HG02938 (cell line): Measurements from ENCODE around the gene COL17A1.

ENCODE experiments used
- ATAC-seq: cut with Tn5 transposase; IDR thresholded peaks from one replicate; pipeline ENCODE4 v1.9.1; 2021; ENCODE audit warnings: mild to moderate bottlenecking, moderate library complexity; ENCODE audit not compliant: unreplicated experiment

The COL17A1 gene

DNA sequence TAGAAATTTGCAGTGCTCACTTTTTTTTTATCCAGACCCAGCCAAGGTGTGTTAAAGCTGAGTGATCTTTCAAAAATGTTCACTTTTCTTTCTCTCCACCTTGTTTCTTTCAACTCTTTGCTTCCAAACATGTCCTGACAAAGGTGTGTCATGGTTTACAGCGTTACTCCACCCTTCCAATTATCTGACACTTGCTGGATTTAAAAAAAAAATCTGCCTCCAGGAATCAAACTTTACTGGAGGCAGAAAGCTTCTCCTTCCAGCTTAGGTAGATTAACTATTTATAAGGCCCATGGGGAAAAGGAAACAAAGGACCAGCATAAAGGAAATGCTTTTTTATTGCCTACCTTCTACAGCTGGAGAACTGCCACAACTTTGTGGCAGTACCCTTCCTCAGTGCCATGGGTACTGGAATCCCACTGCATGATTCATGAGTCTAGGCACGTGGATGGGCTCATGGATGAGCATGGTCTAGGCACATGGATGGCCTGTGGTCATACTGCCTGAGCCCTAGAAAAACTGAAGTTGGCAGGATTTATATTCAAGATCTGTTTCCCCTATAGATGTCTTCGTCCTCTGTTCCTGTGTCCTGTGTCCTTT lies at the start of gene COL17A1:
TSS of gene COL17A1 (minus strand) at position 80 of the 600 bp plus-strand sequence. CDS start 5,207 bp downstream, outside the sequence.
- no peak for ATAC-seq

- ATAC-seq = no peak
These were observed 44.4 kb upstream of the COL17A1 start for GRCh38 chr10:104130041-104130440.

DNA sequence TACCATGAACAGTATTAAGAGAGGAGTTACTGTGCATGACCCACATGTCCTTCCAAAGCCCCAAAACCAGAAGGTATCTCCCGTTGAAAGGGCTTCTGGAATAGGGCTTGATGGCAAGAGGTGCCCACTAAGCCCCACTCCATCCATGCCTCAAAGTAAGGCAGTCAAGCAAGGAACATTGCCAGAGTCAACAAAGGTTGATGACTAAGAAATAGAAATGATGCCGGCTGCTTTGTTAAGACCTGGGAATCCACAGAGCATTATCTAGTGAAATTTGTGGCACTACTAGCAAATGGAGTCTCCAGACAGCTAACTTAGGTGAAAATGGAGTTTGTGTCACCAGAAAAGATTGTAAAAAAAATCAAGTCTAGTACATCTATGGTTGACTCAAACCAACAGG lies 42.5 kb upstream of the COL17A1 start:
- ATAC-seq = no peak

- no peak for ATAC-seq
These were observed 41.7 kb upstream of the COL17A1 start for GRCh38 chr10:104127411-104127810.

DNA sequence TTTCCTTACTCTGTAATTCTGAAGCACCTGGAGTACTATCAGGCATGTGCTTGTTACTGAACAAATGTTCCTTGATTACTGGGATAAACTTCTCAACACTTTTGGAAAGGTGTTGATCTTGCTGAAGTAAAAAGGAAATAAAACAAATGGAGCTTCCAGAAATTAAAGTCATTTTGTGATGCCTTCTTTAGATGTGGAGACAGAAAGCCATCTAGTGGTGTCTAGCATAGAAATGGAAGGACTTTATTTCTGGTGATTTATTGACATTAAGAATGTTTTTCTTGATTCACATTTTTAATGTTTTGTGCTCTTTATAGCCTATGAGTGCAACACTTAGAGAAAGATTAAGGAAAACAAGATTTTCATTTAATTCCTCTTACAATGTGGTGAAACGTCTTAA lies 37.7 kb upstream of the COL17A1 start:
- ATAC-seq = no peak

GRCh38 chr10:104122225-104123107 lies 36.8 kb upstream of the COL17A1 start:
- ATAC-seq = peak; percentile 3

DNA sequence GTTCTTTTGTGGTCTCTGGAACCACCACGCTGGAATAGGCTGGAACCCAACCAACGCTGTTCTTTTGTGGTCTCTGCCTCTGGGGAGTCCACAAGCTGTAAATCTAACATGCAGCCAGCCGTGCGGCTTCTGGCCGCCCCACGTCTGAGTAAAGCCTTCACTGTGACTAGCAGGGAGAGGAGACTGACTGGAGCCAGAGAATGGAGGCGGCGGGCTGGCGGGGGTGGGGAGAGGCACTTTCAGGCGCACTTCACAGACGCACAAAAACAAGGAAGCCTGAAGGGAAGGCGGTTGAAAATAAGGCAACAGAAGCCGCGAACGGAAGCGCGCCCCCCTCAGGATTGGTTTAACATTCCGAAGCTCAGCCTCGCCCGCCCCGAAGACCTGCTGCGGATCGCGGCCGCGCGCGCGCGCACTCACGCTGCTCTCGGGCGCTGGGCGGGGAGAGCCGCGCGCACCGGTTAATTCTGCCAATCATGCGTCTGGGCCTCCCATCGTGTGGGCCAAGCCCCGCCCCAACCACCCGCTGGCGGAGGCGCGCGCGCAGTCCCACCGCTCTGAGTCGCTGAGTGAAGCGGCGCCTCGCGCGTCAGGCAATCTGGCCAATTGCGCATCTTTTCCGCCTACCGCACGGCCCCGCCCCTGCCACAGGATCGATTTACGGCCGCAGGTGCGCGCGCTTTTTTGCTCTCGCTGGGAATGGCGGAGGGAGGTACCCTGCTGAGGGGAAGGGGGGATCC lies 36.0 kb upstream of the COL17A1 start, which contains the start of gene SFR1:
TSS of gene SFR1 (plus strand) at position 687 of the 740 bp plus-strand sequence. CDS start at position 700, 13 bp downstream.
- ATAC-seq = peak; percentile 80

DNA sequence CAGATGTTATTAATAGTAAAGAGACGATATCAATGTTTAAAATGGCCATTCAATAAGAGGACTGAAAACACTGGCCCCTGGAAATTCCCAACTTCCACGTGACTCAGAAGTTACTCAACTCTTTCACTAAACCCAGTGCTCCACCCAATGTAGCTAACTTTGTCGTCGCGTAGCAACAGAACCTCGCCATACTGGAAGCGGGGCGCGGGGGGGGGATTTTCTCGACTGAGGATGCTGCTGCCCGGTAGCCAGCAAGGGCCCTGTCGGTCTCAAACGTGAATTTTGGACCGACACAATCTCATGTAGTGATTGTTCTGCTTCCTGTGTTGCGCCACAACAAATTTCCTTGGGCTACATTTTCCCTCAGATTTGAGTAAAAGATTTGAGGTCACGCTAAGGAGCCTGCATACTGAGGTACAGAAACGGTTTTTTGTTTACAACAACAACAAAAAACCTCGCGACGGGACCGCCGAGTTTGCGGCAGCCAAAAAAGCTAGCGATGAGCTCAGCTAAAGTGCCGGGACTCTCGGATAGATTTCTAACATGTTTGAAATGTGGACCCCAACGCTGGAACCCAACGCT lies 35.3 kb upstream of the COL17A1 start:
- ATAC-seq = peak; percentile 46

- no peak for ATAC-seq
These were observed 34.8 kb upstream of the COL17A1 start for GRCh38 chr10:104120512-104120902.

GRCh38 chr10:104119996-104120395 lies 34.3 kb upstream of the COL17A1 start:
- no peak for ATAC-seq

- ATAC-seq = no peak
These were observed 32.2 kb upstream of the COL17A1 start for GRCh38 chr10:104117839-104118323.

DNA sequence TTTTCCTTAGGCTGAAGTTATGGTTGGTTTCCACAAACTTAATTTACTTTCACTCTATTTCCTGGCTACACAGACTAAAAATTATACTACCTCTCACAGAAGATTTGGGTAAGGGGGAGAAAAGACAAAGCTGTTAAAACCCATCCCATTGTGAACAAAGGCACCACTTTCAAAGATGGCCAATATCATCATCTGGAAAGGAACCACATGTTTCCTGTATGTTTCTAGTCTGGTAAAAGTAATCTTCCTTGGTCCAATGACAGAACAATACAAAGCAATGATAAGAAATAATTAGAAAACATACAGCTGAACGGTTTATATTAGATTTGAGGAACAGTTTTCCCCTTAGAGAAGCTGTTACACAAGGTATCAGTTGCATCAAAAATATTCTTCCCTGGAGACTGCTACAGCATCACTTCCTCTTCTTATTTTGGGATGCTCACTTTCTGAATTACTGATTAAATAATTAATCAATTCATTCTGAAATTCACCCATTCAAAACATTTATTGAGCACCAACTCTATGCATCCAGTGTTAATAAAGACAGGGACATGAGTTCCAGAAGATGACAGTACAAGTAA lies 27.8 kb upstream of the COL17A1 start:
- ATAC-seq = no peak

DNA sequence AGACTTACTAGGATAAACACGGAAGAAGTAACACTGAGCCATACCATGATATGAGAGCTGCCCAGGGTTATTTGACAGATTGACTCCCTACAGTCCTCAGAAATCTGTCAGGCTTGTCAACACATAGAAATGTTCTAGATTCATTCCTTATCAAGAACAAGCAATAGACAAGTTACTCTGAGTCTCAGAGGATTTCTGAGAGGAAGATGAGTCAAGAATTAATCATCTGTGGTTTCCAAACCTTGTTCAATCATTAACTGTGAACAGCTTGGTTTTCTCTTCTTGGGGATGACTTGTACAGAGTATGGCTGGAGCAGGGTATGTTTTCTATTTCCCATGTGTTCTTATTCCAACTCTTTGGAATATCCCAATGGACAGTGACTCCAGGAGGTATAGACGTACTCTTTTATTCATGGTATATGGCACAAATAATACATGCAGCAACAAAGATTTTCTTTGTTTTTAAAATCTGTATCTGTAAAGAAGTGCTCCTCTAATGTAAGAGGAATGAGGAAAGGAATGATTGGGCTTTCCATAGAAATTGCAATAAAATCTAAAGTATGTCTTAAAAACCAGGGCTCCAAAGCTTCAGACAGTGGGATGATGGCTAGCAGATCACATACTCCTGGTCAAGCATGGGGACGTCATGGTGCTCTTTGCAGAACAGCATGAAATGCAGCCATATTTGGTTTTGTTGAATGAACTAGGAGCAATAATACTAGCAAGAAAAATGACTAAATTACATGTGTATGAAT lies 24.4 kb upstream of the COL17A1 start:
- ATAC-seq = peak; percentile 85

DNA sequence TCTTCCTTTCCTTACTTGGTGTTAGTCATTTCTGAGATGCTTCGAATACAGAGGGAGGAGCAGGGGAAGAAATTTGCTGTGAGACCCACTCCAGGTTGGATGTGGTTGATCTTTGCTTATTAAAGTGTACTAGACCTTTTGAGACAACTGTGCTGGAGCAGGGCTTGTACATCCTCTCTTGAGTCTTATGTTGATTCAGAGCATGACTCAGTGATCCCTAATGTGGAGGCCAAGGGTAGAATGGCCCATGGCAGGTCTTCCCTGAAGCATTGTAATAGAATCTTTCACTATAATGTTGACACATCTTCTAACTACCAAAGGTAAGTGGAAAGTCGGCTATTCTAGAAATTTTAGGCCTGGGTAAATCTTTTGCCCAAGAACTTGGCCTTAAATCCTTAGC lies 19.2 kb upstream of the COL17A1 start:
- no peak for ATAC-seq

DNA sequence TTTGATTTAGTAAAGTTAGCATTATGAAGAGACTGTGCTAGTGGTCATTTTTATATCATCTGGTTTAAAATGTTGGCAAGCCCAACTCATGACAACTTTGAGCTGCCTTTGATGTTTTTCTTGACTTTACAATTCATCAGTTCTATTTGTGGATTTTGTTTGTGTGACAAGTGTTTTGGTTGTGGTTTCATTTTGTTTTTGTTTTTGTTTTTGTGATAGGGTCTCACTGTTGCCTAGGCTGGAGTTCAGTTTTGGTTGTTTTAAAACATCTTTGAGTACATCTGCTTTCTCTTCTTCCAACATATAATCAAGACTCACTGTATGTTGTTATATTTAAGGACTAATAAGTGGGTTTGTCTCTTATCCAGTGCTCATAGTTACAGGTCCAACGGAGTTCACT lies 18.7 kb upstream of the COL17A1 start:
- ATAC-seq = no peak

DNA sequence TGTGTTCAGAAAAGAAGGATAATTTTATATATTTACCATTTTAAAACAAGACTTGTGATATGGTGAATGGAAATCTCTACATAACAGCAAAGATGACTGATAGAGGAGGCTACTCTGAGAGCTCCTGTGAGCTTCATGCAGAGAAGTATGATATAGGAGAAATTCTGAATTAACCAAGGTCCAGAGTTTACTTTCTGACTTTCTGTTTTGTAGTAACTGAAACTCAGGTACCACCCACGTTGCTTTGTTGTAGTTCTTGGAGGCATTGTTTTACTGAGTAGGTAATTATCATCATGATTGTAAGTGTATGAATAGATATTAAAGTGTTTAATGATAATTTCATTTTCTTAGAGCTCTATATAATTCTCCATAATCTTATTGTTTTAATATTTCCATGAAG lies 18.3 kb upstream of the COL17A1 start:
- peak; percentile 52 for ATAC-seq

- no peak for ATAC-seq
These were observed 16.2 kb upstream of the COL17A1 start for GRCh38 chr10:104101902-104102301.

DNA sequence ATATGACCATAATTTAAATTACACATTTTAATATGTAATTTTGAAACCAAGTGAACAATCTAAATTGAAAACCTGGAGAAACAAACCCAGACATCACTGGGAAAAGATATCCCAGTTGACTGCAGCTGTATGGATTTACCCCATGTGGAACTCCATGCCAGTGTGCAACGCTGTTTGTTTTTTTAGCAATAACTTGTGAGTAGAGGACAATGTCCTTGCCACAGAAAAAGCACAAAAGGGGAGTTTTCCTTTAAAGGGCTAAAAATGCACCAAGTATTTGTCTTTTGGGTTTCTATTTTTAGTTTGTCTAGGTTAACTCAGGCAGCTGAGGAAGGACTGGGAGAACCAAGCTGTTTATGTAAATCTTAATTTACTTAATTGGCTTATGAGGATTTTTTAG lies 15.1 kb upstream of the COL17A1 start:
- ATAC-seq = no peak

- ATAC-seq = no peak
These were observed 14.3 kb upstream of the COL17A1 start for GRCh38 chr10:104099941-104100340.

DNA sequence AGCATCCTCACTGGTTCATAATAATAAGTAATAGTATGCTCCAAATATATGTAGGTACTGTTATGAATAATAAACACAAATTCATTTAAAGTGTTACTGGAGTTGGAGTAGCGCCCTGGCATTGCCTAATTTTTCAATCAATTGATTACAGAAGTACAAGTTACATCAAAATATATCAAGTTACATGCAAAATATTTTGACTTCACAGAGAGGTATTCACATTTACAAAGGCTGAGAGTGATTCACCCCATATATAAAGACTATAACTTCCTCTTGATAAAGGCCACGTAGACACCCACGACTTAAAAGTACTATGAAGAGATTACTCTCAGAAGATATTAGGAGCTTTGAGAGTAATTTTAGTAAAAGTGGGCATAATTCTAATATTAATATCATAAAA lies 13.6 kb upstream of the COL17A1 start:
- no peak for ATAC-seq
